KOPT-K1 (cell line): ENCODE measurements around the gene CPB2.

Experiments
- H3K27ac ChIP-seq: fragments of 200-600 bp; sonication (generic); 2 replicates; pipeline ENCODE4 v1.5.1; 2016; ENCODE audit warnings: antibody characterized with exemption, mild to moderate bottlenecking, low read depth, low read length; ENCODE audit not compliant: poor library complexity, severe bottlenecking
- H3K36me3 ChIP-seq: fragments of 200-600 bp; sonication (generic); 2 replicates; pipeline ENCODE4 v1.5.1; 2017; ENCODE audit warnings: antibody characterized with exemption, mild to moderate bottlenecking, low read length, moderate library complexity; ENCODE audit not compliant: insufficient read depth
- H3K9me3 ChIP-seq: fragments of 200-600 bp; sonication (generic); 2 replicates; pipeline ENCODE4 v1.5.1; 2017; ENCODE audit warnings: antibody characterized with exemption, low read length, mild to moderate bottlenecking; ENCODE audit not compliant: insufficient read depth, poor library complexity, severe bottlenecking

Gene CPB2, protein sequence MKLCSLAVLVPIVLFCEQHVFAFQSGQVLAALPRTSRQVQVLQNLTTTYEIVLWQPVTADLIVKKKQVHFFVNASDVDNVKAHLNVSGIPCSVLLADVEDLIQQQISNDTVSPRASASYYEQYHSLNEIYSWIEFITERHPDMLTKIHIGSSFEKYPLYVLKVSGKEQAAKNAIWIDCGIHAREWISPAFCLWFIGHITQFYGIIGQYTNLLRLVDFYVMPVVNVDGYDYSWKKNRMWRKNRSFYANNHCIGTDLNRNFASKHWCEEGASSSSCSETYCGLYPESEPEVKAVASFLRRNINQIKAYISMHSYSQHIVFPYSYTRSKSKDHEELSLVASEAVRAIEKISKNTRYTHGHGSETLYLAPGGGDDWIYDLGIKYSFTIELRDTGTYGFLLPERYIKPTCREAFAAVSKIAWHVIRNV

DNA sequence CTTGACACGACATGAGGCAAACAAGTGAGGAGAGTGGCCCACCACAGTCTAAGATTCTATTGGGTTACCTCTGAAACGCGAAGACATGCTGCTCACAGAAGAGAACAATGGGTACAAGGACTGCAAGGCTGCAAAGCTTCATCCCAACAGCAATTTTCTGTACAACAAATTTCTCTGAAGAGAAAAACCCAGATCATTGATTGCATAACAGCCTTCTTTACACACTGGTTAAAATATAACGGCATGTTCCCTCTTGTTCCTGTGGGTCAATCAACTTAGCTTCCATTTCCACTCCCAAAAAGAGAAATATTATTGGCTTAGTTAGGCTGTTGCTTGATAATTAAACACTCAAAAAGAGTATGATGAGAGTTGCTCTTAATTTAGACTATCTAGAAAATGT lies at the start of gene CPB2:
Gene CPB2, minus strand, starts transcription at position 166 of the 400 bp plus-strand sequence. Its CDS starts 24 bp downstream, at position 142.
- Histone ChIP-seq H3K27ac (no peak within 1 kb of the TSS), H3K9me3 (no peaks in the 10 kb centered on the region), H3K36me3 (no peaks in the 10 kb centered on the region)

DNA sequence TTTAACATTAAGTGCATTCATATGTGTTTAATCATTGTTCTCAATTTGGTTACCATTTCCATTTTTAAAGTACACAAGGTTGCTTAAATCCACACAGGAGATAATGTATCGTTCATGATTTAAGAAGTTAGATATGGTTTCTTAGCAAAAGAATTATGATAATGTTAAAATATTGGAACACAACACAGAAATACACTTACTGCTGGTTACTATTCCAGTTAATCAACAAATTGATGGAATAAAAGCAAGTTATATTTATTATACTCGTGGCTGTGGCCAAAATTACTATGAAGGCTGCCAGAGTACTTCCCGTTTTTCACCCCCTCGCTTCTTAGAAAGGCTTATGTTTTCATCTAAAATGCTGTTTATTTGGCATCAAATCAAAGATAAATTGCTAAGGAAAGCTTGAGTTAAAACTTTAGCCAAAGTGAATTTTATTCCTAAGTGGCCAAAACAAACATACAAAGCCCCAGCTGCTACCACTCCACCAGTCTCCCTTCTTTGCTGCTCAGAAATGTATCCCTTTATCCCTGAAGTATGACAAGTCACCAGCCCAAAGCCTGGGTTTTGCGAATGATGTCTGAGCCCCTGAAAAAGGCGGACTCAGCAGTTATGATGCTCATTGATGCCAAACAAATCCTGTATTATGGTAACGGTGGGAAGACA lies 49.4 kb upstream of the CPB2 start:
- peaks cover 100% of the 10 kb centered on the region for H3K36me3 ChIP-seq
- no peaks in the 10 kb centered on the region for H3K9me3 ChIP-seq
- H3K27ac ChIP-seq, result no peak overlapping the region

DNA sequence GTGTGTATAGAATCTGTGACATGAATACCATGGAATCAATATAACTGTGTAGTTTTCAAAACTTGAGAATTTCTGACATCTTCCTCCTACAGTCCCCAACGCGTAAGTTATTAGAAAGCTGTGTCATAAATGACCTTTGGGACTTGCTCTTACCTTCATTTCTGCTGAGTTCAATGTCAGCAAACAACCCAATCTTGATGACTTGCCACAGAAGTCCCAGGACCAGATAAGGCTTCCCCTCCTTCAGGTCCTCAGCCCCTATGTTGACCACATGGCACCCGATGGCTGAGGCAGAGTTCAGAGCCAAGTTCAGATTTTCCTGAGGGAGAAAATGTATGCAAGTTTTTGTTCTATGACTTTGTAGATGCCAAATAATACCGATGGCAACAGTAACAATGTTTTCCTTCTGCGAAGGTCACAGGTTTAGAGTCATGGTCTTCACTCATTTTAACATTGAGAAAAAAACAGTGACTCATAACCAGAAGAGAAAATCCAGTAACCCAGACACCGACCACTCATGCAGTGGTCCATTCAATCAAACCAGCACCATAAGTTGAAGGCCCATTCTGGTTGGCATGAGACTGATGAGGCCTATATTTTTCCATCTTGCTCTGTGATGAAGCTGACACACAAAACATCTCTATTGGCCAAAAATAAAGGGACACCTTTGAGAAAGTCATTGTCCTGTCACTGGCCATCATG lies 47.9 kb upstream of the CPB2 start:
- no peaks in the 10 kb centered on the region for H3K9me3 ChIP-seq
- H3K27ac ChIP-seq, result no peak overlapping the region
- peaks cover 100% of the 10 kb centered on the region for H3K36me3 ChIP-seq

DNA sequence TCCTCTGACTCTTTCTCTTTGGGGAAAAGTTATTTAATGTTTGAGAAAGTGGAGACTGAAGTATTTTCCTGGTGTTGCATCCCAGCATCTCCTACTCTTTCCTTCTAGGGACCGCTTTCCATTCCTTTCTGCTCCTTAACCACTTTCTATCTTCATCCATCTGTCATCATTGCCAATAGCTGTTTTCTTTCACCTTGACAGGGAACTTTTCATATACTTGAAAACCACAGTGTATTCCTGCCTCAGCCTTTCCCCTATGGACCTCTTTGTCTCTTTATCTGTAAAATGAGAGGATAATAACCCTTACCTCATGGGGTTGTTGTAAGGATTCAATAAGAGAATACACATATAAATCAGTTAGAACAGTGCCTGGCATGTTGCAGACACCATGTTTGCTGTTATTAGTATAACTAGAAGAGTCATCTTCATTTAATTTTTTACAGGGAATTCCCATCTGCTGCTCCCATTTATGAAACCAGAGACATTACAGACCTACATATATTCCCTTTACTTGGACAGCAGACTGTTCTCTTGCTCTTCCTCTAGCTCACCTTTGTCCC lies 45.4 kb upstream of the CPB2 start:
- Histone ChIP-seq H3K9me3 (no peaks in the 10 kb centered on the region), H3K36me3 (peaks cover 99% of the 10 kb centered on the region), H3K27ac (no peak overlapping the region)

DNA sequence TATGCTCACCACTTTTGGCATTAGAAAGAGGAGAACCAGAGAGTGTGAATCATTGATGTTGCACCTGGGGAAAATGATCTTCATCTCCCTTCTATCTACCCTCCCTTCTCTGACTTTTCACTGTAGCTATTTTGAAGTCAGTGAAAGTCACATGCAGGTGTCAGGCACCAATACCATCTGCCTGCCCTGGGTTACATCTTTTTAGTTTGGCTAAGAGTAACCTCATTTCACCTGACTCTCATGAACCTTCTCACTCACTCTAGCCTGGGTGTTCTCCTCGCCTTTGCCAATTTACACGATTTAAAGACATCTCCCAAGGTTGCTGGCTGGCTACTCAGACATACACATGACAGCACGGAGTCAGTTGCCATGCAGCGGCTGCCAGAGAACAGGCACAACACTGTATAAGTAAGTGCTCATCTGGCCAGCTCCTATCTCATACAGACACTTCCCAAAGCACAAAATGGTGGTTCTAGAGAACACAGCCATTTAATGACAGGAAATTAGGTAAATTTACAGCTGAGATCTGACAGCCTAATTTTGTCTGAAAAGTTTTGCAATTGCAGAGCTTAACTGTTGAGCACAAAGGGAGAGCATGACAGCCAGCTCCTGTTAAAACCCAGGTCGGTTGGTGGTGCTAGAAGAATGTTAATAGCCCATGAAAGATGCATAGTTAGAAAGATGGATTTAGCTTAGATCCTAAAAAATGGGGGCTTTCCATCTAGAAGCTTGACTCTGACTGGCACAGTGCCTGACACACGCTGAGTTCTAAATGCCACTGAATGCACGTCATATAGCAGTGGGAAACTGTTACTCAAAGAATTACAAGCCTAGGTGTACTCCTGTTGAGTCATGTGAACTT lies 44.7 kb upstream of the CPB2 start:
- Histone ChIP-seq H3K27ac (no peak overlapping the region), H3K9me3 (no peaks in the 10 kb centered on the region), H3K36me3 (peaks cover 99% of the 10 kb centered on the region)

DNA sequence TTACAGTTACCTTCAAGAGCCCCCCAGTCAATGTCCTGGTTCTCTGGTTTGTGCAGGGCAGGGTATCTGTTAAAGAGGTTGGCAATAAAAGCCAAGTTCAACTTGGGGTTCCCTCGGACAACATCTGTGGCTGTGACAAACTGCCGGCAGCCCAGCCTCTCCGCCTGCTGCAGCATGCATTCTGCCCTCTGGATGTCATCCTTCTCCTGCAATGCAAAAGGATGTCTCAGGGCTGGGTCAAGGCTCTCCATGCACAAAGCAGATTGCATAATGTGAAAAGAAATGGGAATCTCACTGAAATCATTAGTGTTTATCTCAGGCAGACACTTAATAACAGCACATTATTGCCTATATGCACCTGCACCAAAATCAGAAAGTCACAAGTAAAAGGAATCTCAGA lies 42.1 kb upstream of the CPB2 start:
- Histone ChIP-seq H3K27ac (no peak overlapping the region), H3K36me3 (peaks cover 99% of the 10 kb centered on the region), H3K9me3 (no peaks in the 10 kb centered on the region)

DNA sequence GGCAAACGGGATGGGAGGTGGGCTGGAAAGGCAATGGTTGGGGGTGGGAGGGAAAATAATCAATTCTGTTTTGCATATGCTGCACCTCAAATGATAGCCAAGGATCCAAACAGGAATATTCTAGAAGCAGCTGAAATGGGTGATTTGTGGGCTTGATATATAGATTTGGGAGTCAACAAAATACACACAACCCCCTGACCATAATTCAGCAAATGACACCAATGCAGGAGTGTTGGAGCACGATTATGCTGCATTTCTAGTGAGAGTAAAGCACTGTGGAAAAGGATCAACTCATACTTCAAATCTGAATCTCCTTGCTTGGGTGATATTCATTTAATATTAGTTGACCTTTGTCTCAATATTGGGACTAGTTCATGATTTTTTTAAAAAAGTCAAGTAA lies 41.1 kb upstream of the CPB2 start:
- H3K9me3 ChIP-seq, result no peaks in the 10 kb centered on the region
- peaks cover 99% of the 10 kb centered on the region for H3K36me3 ChIP-seq
- H3K27ac ChIP-seq, result no peak overlapping the region

DNA sequence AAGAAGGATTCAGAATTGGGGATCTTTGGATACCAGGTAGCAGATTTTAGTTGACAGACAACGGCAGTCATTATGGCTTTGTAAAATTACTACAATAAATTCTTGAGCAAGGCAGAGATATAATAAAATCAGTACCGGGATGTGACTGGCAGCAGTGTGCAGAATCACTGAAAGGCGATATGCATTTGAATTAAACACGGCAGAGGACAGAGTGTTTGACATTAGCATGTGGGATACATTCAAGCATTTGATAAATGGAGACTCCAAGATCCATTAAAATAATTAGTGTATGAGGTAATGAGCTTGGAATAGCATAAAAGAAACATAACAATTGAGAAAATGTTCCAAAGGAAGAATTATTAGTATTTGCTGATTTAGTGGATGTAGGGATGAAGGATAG lies 40.3 kb upstream of the CPB2 start:
- H3K36me3 ChIP-seq, result peaks cover 99% of the 10 kb centered on the region
- H3K9me3 ChIP-seq, result no peaks in the 10 kb centered on the region
- H3K27ac ChIP-seq, result no peak overlapping the region

DNA sequence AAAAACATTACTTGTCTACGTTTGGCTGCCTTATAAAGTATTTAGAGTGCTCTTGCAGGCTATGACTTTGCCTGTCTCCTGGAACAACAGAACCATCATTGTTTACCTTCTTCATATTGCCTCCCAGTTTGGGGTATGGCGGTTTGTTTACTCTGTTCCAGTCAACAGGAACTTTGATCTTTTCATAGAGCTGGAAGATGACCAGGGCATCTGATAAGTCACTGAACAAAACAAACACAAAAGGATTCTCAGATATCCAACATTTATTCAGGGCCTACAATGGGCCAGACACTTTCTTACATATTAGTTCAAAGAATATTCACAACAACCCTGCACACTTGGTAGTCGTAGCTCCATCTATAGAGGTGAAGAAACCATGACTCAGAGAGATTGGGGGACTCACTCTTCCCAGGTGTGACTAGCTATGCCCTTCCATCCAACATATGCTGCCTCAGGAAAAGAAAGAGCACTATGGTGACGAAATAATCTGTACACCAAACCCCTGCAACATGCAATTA lies 38.4 kb upstream of the CPB2 start:
- Histone ChIP-seq H3K9me3 (no peaks in the 10 kb centered on the region), H3K27ac (no peak overlapping the region), H3K36me3 (peaks cover 99% of the 10 kb centered on the region)

DNA sequence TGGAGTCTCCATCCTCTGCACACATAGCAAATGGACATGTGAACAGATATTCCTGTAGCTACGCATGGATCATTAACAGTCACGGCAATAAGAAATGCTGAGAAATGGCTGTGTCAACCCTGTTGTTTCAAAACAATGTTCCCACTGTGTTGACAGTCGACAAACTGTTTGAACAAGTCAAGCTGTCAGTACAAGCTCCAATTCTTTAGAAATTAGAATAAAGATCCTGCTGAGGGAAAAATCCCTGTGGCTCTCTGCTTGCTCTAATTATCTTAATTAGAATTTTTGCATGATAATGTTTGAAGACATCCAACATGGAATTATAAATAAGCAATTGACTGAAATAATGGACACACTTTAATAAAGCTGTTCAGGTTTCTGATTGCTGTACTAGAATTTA lies 37.9 kb upstream of the CPB2 start:
- H3K27ac ChIP-seq, result no peak overlapping the region
- H3K36me3 ChIP-seq, result peaks cover 99% of the 10 kb centered on the region
- H3K9me3 ChIP-seq, result no peaks in the 10 kb centered on the region

DNA sequence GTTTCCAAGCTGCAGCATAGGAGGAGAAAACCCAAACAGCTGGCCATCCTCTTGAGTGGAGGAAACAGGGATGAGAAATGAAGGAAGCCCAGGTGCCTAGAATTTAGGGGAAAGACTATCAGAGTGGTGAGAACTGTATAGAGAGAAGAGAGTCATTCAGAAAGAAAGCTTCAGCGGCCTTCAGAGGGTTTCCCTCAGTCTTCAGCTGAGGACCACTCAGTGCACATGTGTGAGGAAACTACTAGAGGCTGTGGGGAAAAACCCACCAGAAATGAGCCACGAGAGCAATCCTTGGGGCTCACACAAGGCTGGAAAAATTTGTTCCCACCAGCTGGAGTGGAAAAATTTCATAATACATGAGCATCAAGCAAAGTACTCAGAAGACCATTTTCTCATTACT lies 35.2 kb upstream of the CPB2 start:
- peaks cover 100% of the 10 kb centered on the region for H3K36me3 ChIP-seq
- H3K27ac ChIP-seq, result no peak overlapping the region
- H3K9me3 ChIP-seq, result no peaks in the 10 kb centered on the region

DNA sequence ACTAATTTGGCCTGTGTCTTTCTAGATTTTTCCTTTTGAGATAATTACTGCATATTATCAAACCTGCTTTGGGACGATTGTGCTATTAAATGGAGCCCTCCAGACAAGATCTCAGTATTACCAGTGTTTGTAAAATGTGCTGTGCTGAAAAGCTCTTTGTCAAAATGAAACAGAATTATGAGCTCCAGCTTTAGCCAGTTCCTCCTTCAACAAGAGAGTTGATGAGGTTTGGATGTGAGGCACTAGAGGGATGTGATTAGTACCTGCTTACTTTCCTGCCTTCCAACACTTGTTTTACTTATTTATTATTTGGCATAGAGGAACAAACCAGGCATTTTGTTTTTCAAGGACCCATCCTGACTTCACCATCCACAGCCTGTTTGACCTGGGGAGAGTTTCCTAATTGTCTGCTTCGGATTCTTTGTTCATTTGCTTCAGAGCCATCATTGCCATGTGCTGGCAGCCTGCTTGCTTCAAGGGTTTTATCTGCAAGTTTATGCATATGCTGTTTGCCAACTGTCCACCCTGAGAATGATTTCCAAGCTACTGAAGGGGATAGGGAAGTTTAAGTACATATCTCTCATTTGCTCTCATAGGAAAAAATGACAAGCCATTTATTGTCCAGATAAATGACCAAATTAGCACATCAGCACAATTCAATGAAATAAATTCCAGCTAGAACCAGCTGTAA lies 32.9 kb upstream of the CPB2 start:
- Histone ChIP-seq H3K9me3 (no peaks in the 10 kb centered on the region), H3K27ac (no peak overlapping the region), H3K36me3 (peaks cover 100% of the 10 kb centered on the region)

DNA sequence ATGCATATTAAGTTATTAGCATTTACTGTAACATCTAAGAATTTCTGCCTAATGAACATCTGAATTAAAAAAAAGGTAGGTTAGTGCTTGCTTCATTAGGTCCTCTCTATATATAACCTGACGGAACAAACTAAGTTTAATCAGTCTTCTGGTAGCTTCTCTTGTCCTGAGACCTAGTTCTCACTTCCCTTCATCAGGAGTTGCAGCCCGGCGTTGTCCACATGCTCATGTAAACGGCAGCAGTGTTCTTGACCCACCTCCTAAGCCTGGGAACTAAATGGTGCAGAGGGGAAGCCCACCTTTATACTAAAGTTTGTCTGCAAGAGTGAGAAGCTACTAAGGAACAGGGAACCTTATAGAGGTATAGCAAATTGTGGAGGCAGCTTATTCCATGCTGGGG lies 31.9 kb upstream of the CPB2 start:
- no peaks in the 10 kb centered on the region for H3K9me3 ChIP-seq
- H3K36me3 ChIP-seq, result peaks cover 100% of the 10 kb centered on the region
- no peak overlapping the region for H3K27ac ChIP-seq
